GM18499 (cell line): ENCODE results near the gene SBNO1.
"Not testable (repeated sequence)": the region's sequence is repeated elsewhere in the genome, so short reads cannot be mapped to it uniquely, and the experiment has no call there.

Experiments used
- ATAC-seq: cut with Tn5 transposase; IDR thresholded peaks from one replicate; pipeline ENCODE4 v1.9.1; 2021; ENCODE audit warnings: moderate number of reproducible peaks; ENCODE audit not compliant: insufficient read depth, unreplicated experiment

SBNO1 gene

DNA sequence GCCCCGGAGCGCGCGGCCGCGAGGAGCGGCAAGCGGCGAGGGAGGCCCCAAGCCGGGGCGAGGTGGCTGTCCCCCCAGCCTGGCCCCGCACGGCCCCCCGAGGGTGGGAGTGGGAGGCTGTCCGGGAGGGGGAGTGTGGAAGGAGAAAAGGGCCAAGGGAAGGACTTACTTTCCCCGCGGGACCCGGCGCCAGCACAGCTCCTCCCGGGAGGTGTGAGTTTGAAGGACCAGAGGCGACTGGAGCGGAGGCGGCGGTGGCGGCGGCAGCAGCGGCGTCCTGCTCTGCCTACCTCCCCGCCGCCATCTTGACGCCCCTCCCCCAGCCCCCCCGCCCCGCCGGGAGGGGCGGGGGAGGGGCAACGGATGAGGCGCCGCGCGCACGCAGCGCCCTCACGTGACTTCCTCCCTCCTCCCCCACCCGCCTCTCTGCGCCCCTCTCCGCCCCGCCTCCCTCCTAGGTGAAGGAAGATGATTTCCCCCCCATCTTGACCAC lies at the start of gene SBNO1:
SBNO1 (minus strand) TSS at position 316 of the 493 bp plus-strand sequence. CDS start 14,406 bp downstream, outside the sequence.
- no peak for ATAC-seq

DNA sequence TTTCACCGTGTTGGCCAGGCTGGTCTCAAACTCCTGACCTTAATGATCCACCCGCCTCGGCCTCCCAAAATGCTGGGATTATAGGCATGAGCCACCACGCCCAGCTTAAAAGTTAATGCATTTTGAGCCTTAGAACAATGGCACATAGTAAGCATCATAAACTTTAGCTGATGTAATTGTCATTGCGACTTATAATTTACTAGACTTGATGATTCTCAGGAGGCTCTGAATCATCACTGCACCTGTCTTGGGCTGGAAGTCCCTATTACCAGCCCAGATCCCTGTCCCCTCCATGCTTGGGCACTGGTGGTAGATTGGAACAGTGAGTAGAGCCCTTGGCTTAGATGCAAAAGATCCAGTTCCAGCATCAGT lies 45.4 kb upstream of the SBNO1 start:
- no peak for ATAC-seq

DNA sequence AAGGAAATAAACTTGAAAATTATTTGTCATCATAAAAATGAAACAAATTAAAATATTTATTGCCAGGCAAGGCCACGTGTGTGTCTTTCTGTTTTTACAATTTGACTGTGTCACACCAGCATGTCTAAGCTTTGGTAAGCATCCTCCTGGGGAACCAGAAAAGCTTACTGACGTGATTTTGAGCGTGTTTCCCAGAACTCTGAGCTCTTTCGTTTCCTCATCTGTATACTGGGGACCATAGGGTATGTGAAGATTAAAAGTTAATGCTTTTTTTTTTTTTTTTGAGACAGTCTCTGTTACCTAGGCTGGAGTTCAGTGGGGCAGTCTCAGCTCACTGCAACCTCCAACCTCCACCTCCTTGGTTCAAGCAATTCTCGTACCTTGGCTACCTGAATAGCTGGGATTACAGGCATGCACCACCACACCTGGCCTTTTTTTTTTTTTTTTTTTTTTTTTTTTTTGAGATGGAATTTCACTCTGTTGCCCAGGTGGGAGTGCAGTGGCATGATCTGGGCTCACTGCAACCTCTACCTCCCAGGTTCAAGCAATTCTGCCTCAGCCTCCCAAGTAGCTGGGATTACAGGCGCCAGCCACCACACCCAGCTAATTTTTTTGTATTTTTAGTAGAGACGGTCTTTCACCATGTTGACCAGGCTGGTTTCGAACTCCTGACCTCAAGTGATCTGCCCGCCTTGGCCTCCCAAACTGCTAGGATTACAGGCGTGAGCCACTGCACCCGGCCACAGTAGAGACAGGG lies 44.8 kb upstream of the SBNO1 start:
- ATAC-seq, result not testable (repeated sequence)

DNA sequence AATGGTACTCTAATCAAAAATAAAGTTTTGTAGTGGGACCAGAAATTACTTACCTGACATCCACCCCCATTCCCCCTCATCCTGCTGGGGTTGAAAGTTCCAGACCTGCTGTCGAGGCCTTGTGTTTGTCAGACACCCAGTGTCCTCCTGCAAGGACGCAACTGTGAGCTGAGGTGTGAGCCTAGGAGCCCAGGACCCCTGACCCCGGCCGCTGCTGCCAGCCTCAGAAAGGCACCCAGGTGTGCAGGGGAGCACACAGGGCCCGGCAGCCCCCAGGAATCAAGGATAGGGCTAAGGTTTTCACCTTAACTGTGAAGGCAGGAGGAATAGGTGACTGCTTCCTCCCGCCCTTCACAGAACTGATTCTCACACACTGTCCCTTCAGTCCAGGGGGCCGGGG lies 44.0 kb upstream of the SBNO1 start:
- not testable (repeated sequence) for ATAC-seq

DNA sequence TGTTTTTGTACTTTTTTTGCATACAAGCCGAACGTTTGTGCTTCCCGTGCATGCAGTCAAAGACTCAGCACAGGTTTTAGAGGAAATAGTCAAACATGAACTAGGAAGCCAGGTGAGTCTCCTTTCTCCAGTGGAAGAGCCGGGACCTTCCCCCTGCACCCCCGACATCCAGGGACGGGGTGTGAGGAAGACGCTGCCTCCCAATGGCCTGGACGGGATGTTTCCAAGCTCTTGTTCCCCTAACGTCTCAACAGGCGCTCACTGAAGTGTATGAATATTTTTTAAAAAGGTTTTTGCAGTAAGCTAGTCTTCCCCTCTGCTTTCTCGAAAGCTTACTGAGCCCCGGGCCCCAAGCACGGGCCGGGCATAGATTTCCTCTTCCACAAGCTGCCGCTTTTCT lies 43.3 kb upstream of the SBNO1 start:
- ATAC-seq, result not testable (repeated sequence)

DNA sequence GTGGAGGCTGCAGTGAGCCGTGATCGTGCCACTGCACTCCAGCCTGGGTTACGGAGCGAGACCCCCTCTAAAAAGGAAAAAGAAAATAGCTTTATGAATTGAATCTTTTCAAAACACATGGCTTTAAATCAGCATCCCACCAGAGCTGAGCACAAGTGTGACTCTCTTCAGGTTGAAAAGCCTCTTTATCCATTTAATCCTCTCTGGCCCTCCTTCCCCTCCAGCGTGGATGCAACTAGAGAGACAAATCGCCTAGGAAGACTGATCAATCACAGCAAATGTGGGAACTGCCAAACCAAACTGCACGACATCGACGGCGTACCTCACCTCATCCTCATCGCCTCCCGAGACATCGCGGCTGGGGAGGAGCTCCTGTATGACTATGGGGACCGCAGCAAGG lies 42.6 kb upstream of the SBNO1 start:
- ATAC-seq, result not testable (repeated sequence)

DNA sequence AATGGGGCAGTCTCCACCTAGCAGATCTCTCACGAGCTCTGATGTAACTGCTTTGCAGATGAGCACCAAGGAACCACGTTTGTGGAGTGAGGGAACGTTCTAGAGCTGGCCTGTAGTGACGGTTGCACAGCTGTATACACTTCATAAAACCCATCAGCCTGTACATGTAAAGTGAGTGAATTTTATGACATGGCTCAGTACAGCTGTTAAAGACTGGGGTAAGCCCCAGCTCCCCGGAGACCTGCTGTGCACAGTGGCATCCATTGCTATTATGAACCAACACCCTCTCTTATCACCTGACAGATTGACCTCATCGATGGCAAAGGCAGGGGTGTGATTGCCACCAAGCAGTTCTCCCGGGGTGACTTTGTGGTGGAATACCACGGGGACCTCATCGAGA lies 39.9 kb upstream of the SBNO1 start:
- no peak for ATAC-seq

DNA sequence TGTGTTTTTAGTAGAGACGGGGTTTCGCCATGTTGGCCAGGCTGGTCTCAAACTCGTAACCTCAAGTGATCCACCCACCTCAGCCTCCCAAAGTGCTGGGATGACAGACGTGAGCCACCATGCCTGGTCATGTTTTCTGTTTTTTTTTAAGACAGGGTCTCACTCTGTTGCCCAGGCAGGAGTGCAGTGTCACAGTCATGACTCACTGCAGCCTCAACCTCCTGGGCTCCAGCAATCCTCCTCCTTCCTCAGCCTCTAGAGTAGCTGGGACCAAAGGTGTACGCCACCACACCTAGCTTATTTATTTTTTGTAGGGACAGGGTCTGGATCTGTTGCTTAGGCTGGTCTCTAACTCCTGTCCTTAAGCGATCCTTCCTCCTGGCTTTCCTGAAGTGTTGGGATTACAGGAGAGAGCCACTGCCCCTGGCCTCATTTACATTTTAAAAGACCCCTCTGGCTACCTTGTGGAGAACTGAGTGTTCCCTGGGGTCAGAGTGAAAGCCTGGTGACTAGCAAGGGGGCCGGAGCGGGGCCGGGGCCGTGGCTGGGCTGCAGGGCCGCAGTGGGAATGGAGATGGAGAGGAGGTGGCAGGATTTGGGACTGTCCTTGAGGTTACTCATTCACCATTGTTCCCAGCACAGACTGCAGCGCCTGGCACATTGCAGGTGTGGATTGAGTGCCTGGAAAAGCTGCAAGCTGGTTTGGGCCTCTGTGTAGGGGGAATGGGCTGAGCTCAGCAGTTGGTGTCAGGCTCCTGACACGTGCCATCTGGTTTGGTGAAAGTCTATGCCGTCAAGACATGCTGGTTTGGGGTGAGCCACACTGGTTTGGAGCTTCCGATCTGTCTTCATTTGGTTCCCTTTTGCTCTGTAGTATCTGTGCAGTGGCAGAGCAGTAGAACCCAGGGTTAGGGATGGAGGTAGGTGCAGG lies 37.4 kb upstream of the SBNO1 start:
- ATAC-seq, result no peak

DNA sequence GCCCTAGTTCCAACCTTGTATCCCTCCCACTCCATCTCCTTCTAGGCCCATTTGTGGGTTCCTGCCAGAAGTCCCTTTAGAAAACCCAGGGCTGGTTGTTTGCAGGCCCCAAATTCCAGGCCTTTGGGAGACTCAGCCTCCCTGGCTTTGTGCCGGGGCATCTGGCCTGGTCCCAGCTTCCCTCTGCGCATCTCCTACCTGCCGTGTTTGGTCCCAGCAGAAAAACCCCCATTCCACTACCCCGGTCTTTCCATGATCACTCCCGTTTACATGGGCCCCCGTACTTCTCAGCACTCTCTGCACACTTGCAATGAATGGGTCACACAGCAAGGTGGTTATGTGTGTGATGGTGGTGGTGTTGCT lies 34.6 kb upstream of the SBNO1 start:
- ATAC-seq, result no peak

DNA sequence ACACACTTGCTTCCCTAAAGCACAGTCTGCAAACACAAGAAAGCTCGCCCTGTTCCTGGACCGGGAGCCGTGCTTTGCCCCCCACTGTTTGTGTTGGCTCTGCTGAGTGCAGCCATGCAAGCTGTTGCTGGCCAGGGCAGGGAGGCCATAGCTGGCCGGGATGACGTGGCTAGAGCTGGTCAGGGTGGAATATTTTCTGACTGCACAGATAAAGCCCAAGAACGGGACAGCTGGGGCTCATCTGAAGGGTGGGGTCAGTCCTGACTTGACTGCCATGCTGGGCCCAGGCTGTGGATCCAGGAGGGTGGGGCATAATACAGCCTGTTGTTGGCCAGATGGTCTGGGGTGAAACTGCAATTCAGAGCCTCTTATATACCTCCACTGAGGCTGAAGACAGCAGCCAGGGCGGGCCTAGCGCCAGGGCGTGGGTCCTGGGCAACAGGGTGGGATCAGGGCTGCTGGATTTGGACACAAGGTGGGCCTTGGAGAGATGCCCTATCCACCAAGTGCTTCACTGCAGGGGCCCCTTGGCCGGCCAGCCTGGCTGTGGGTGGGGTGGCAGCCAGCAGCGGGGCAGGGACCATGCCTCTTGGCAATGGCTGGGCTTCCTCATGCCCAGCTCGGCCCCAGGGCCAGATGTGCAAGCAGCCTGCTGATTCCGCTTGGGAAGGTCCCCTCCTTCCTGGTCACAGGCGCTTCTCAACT lies 34.1 kb upstream of the SBNO1 start:
- ATAC-seq, result no peak

DNA sequence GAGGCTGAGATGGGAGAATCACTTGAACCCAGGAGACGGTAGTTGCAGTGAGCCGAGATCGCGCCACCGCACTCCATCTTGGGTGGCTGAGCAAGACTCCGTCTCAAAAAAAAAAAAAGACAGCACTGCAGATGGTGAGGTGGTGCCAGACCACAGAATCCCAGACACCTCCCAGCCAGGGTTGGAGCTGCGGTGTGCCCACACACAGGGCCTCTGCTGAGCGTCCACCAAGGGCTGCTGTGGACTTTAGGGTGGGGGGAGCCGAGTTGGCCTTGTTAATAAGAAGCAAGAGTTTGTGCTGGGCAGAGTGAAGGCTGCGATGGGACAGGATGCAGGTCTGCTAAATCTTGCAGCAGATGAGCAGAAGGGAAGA lies 33.5 kb upstream of the SBNO1 start:
- no peak for ATAC-seq

DNA sequence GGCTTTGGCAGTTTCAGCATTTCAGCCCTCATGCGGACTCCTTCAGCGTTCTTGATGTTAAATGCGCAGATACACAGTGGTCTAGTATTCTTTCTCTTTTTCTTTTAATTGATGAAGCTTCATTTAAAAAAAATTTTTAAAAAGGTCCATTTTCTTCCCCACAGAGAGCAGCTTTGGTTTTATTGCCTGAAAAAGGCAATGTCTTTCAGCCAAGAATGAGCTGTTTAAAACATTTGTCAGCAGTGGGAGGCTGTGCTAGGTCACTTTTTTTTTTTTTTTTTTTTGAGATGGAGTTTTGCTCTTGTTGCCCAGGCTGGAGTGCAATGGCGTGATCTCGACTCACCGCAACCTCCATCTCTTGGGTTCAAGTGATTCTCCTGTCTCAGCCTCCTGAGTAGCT lies 32.8 kb upstream of the SBNO1 start:
- no peak for ATAC-seq

DNA sequence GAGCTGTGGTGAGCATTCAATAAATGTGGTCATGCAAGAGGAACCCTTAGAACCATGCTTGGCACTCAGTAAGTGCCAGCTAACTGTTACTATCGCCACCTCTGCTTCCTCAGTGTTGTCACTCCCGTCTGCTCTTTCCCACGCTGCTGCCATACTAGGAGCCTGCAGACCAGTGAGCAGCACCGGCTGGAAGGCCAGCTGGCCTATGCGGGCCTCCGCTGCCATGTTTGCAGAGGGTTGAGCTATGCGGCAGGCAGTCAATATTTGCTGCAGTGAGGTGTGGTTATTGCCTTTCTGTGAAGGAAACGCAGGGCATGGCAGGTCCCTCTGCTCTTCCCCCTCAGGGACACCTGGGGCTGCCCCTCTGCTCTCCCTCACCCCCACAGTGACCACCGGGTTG lies 32.3 kb upstream of the SBNO1 start:
- no peak for ATAC-seq

DNA sequence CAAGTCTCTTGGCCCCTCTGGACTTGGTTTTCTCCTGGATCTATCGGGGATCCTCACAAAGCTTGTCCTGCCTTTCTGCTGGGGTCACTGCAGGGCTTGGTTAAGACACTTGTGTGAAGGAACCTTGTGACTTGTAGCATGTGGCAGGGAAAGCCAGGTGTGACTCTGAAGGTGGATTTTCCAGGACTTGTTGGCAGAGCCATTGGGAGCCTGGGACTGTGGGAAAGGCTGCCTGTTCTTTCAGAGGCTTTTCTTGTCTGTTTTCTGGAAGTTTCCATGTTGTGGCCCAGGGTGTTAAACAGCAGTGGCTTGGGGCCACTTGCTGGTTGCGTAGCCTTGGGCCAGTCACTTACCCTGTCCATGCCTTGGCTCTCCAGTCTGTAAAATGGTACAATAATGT lies 31.9 kb upstream of the SBNO1 start:
- no peak for ATAC-seq

DNA sequence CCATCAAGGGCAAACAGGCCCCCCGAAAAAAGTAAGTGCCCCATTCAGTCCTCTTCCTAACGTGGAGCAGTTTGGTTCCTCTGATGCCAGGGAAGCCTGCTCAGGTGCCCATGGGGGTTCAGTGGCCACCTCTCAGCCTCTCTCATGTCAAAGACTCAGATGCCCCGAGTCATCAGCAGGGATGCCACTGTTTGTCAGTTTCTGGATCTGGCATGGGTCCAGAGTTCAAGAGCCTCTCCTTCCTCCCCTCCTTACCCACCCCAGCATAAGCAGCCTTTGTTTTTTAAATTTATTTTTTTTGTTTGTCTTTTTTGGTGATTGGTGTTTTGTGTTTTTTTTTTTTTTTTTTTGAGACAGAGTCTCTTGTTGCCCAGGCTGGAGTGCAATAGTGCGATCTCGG lies 30.6 kb upstream of the SBNO1 start:
- no peak for ATAC-seq

DNA sequence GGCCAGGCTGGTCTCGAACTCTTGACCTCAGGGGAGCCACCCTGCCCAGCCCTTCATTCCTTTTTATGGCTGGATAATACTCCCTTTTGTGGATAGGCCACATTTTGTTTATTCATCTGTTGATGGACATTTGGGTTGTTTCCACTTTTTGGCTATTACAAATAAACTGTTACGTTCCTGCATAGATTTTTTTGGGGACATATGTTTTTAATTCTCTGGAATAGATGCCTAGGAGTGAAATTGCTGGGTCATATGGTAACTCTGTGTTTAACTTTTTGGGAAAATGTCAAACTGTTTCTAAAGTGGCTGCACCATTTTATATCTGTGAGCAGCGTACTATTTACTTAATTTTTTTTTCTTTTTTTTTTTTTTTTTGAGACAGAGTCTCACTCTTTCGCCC lies 29.1 kb upstream of the SBNO1 start:
- no peak for ATAC-seq

DNA sequence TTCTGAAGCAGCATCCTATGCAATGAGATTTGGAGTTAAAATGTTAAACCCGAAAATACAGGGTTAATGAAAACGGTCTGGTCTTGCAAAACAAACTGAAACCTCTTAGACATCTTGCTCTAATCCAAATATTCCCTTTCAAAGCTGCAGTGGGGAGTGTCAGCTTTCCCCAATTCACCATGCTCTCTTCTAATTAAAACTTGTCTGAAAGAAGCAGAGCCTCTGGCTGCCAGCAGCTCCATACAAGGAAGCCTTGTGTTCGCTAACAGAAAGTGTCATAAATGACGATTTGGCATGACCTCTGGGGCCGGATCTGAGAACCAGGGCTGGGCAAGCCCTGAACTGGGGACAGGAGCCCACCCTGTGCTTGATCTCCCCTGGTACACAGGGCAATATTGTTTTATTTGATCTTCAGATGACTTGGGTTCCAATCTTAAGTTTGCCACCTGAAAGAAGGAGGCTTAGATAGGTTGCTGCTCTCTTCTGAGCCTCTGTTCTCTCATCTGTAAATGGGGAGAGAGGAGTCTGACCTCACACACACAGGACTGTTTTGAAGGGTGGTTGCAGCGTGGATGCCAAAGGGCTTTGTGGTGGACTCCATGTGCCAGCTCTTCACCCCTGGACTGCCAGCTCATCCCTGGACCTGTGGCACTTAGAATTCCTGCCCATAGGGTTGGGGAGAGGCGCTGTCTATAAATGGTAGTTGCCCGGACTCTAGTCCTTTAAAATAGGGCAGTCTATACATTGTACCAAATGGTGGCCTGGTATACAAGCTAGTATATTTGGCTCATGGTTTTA lies 27.1 kb upstream of the SBNO1 start:
- no peak for ATAC-seq

DNA sequence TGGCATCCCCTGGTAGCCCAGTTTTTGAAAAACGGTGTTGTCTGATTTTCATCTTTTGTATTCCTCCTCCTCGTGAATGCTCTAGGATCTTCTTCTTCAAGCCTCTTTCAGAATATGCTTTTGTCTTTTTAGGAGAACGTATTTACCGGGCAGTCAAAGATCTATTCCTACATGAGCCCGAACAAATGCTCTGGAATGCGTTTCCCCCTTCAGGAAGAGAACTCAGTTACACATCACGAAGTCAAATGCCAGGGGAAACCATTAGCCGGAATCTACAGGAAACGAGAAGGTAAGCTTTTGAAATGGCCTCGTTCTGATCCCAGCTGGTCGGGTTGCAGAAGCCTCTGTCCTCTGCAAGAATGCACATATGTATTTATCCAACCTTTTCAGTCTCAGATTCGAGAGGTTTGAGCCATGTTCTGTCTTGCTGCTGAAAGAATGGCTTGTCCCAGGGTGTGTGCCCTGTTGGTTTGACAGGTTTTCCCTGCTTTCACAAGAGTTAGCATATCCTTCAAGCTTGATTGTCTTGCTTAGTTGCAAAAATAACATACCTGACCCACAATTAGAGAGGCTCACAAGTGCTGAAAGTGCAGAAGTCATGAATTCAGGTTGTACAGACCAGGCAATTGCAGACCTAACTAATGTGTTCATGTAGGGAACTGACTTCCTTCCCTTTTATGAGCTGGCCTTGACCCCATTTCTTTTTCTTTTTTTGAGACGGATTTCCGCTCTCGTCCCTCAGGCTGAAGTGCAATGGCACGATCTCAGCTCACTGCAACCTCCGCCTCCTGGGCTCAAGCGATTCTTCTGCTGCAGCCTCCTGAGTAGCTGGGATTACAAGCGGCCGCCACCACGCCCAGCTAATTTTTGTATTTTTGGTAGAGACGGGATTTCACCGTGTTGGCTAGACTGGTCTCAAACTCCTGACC lies 26.1 kb upstream of the SBNO1 start:
- no peak for ATAC-seq
